ENCODE results near the gene SLC13A1. TPM values are rescaled to one million over a fixed set of nuclear protein-coding genes. Genes with fewer than 3 reads are reported as not detected.

The SLC13A1 gene
- total RNA-seq, 4 donors from 2014 or later, result not detected

DNA sequence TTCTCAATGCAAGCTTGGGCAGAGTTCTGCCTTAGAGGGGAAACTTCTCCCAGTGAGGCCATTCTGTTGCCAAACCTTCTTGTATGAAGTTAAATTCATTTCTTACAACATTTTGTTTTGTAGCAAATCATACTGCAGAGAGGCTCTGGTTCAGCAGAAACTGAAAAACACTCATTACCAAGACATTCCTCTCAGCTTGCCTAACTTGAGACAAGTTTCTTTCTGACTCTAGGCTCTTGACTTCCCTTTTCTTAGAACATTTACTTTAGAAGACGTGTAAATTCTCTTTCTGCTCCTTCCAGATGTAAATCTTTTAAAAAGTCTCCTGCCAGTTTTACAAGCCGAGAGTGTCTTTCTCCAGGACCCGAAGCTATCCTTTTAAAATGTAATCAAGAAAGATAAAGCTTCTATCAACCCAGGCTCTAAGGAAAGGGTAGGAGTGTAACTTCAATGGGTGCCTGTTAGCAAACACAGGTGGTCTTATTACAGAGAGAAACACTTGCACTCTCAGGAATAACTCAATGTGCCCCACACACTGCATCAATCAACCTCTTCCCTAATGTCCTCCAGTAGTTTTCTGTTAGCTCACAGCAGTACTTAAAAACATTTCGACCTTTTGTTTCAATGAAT is 123.8 kb downstream of the SLC13A1 start:
- no peak for DNase-seq (ENCODE audit: low spot score in 2 of 2)
- TF ChIP-seq, protein P1, sequence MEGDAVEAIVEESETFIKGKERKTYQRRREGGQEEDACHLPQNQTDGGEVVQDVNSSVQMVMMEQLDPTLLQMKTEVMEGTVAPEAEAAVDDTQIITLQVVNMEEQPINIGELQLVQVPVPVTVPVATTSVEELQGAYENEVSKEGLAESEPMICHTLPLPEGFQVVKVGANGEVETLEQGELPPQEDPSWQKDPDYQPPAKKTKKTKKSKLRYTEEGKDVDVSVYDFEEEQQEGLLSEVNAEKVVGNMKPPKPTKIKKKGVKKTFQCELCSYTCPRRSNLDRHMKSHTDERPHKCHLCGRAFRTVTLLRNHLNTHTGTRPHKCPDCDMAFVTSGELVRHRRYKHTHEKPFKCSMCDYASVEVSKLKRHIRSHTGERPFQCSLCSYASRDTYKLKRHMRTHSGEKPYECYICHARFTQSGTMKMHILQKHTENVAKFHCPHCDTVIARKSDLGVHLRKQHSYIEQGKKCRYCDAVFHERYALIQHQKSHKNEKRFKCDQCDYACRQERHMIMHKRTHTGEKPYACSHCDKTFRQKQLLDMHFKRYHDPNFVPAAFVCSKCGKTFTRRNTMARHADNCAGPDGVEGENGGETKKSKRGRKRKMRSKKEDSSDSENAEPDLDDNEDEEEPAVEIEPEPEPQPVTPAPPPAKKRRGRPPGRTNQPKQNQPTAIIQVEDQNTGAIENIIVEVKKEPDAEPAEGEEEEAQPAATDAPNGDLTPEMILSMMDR (IDR thresholded peaks at IDR 0.05), result no peak
- no peak for TF ChIP-seq POLR2A (IDR thresholded peaks at IDR 0.05)
- no peak overlapping the region for H3K4me3 ChIP-seq (ENCODE audit: low read depth, poor library complexity, severe bottlenecking)
- WGBS, 2 donors, result 15% methylated on average over 4 of the region's 4 CpGs
- intact Hi-C loops (cut with DNase I; ENCODE audit: low total_unique reads), result no loop called here

DNA sequence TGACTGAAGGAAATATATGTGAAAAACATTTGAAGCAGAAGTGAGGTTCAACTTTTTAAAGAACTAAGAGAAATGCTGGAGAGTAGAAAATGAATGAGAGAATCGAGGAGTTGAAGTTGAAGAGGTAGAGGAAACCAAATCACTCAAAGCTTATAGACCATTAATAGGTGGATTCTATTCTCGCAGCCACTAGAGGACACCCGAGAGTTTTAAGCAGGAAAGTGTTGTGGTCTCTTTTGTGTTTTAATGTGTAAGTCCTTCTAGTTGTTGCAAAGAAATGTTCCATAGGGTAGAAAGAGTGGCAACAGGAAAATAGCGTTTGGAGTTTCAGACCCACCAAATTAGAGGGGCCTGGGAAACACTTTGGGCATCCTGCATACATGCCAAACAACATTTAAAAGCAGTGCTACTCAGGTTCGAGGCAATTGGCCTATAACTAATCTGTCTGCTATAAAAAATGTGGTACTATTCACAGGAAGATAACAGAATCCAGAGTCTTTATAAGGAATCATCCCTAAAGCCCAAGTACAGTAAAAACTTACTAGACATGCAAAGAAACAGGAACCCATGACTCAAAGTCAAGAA is 129.0 kb downstream of the SLC13A1 start:
- no peak overlapping the region for H3K4me3 ChIP-seq (ENCODE audit: low read depth, poor library complexity, severe bottlenecking)
- 66 to 70% methylated on average over 5 of the region's 5 CpGs for WGBS, 2 donors
- TF ChIP-seq, protein P1 (IDR thresholded peaks at IDR 0.05), result no peak
- DNase-seq (ENCODE audit: low spot score in 2 of 2), result no peak
- intact Hi-C loops (cut with DNase I; ENCODE audit: low total_unique reads), result no loop called here

DNA sequence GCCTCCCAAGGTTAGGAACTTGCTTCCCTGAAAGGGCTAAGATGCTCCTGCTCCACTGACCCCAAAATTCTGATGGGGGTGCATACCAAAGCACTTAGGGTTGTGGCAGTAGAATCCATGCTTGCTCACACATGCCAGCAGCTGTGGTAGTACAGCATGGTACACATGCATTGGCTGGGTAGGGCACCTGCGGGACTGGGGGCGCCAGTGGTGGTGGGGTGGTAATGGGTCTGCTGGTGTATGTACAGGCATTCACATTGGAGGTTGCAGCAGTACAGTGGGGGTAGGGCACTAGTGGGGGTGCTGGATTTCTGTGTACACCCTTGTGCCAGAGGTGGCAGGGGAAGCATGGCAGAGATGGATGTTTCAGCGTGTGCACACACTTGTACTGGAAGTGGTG is 132.0 kb downstream of the SLC13A1 start:
- DNase-seq (ENCODE audit: low spot score in 2 of 2), result no peak
- 70 to 98% methylated on average over 1 to 3 of the region's 3 CpGs for WGBS, 2 donors
- H3K4me3 ChIP-seq (ENCODE audit: low read depth, poor library complexity, severe bottlenecking), result no peak overlapping the region
- intact Hi-C loops (cut with DNase I; ENCODE audit: low total_unique reads), result no loop called here
- no peak for TF ChIP-seq POLR2A (IDR thresholded peaks at IDR 0.05)
- TF ChIP-seq, protein P1 (IDR thresholded peaks at IDR 0.05), result no peak

Other genes with a start within 250 kb of the SLC13A1 start
- not detected for gene TAS2R16, start 204.3 kb downstream of the SLC13A1 start, total RNA-seq

Measured in lower leg skin (tissue), 4 donors.